Activated CD8-positive, alpha-beta T cell treated with anti-CD3 and anti-CD28 coated beads for 36 hours (primary cell): ENCODE data around the gene SLC35A3. TPM values are rescaled to one million over a fixed set of nuclear protein-coding genes. Genes with fewer than 3 reads are reported as not detected.

Experiments used
- ATAC-seq: fragments of 200-7000 bp; cut with Tn5 transposase; one replicate; pipeline ENCODE4 v1.10.0; 2021; ENCODE audit warnings: mild to moderate bottlenecking, moderate library complexity
- CTCF ChIA-PET: fragments of 350-600 bp; sonication (Branson Sonifier 250); formaldehyde crosslinking; loops from one replicate; lab custom pipeline; 2021; ENCODE audit warnings: antibody characterized with exemption; lab: Charles Lee
- POLR2A ChIA-PET: fragments of 350-600 bp; sonication (Branson Sonifier 250); formaldehyde crosslinking; loops from one replicate; lab custom pipeline; 2021; ENCODE audit warnings: antibody characterized with exemption; lab: Charles Lee
- DNase-seq: peaks from one replicate; pipeline ENCODE4 v3.0.0-alpha.2; 2020
- H3K27ac Mint-ChIP-seq: one replicate; pipeline ENCODE4 v1.8.0; 2021; ENCODE audit warnings: mild to moderate bottlenecking, mixed read lengths
- H3K27me3 Mint-ChIP-seq: one replicate; pipeline ENCODE4 v1.8.0; 2021; ENCODE audit warnings: mixed read lengths
- H3K36me3 Mint-ChIP-seq: one replicate; pipeline ENCODE4 v1.8.0; 2021; ENCODE audit warnings: low read depth, mixed read lengths
- H3K4me1 Mint-ChIP-seq: one replicate; pipeline ENCODE4 v1.8.0; 2021; ENCODE audit warnings: low read depth, mixed read lengths
- H3K4me3 Mint-ChIP-seq: one replicate; pipeline ENCODE4 v1.8.0; 2021; ENCODE audit warnings: mild to moderate bottlenecking, moderate library complexity, mixed read lengths
- H3K9me3 Mint-ChIP-seq: one replicate; pipeline ENCODE4 v1.8.0; 2021; ENCODE audit warnings: mixed read lengths
- CTCF ChIP-seq: fragments of 200-600 bp; IDR thresholded peaks from one replicate; pipeline ENCODE4 v1.8.0; 2022; ENCODE audit warnings: antibody characterized with exemption, mild to moderate bottlenecking
- intact Hi-C: fragments of 100-400 bp; cut with micrococcal nuclease; formaldehyde crosslinking; loops from one replicate; pipeline ENCODE4 v1.10.0; 2022
- total RNA-seq, 2 experiments: library from RNA; stranded (reverse); gene quantifications; one replicate each; pipeline ENCODE4 v1.2.3, GENCODE V29; 2021

The SLC35A3 gene
- total RNA-seq, 2 experiments from 2014 or later, result 17.5 to 19.3 TPM

- H3K4me1 Mint-ChIP-seq, result no peaks in the 10 kb centered on the region
- TF ChIP-seq CTCF, result no peak
- ChIA-PET POLR2A (no interaction called here), CTCF (no interaction called here)
- no peak overlapping the region for H3K4me3 Mint-ChIP-seq
- ATAC-seq (no peak), DNase-seq (no peak)
- intact Hi-C loops, result no loop called here
- H3K27ac Mint-ChIP-seq, result no peak overlapping the region
- H3K36me3 Mint-ChIP-seq, result no peaks in the 10 kb centered on the region
- H3K27me3 Mint-ChIP-seq, result no peaks in the 10 kb centered on the region
- H3K9me3 Mint-ChIP-seq, result no peaks in the 10 kb centered on the region
These were observed 26.5 kb upstream of the SLC35A3 start for GRCh38 chr1:99943223-99943794.

- ChIA-PET CTCF (no interaction called here), POLR2A (no interaction called here)
- DNase-seq (no peak), ATAC-seq (no peak)
- Mint-ChIP-seq H3K27me3 (no peaks in the 10 kb centered on the region), H3K4me3 (no peak overlapping the region), H3K4me1 (no peaks in the 10 kb centered on the region), H3K36me3 (no peaks in the 10 kb centered on the region), H3K27ac (no peak overlapping the region), H3K9me3 (no peaks in the 10 kb centered on the region)
- TF ChIP-seq CTCF, result no peak
- intact Hi-C loops, result no loop called here
These were observed 25.6 kb upstream of the SLC35A3 start for GRCh38 chr1:99944192-99944591.

GRCh38 chr1:99945174-99945573 lies 24.6 kb upstream of the SLC35A3 start:
- ATAC-seq (no peak), DNase-seq (no peak)
- H3K4me1 Mint-ChIP-seq, result no peaks in the 10 kb centered on the region
- no peaks in the 10 kb centered on the region for H3K36me3 Mint-ChIP-seq
- CTCF ChIA-PET, result no interaction called here
- intact Hi-C loops, result no loop called here
- no peaks in the 10 kb centered on the region for H3K27me3 Mint-ChIP-seq
- TF ChIP-seq CTCF, result no peak
- no peak overlapping the region for H3K4me3 Mint-ChIP-seq
- POLR2A ChIA-PET, result no interaction called here
- H3K27ac Mint-ChIP-seq, result no peak overlapping the region
- H3K9me3 Mint-ChIP-seq, result no peaks in the 10 kb centered on the region

- H3K36me3 Mint-ChIP-seq, result no peaks in the 10 kb centered on the region
- H3K27ac Mint-ChIP-seq, result no peak overlapping the region
- ChIA-PET CTCF (no interaction called here), POLR2A (no interaction called here)
- H3K4me3 Mint-ChIP-seq, result no peak overlapping the region
- no peak for DNase-seq
- H3K4me1 Mint-ChIP-seq, result no peaks in the 10 kb centered on the region
- H3K9me3 Mint-ChIP-seq, result no peaks in the 10 kb centered on the region
- ATAC-seq, result no peak
- no peaks in the 10 kb centered on the region for H3K27me3 Mint-ChIP-seq
- intact Hi-C loops, result no loop called here
- no peak for TF ChIP-seq CTCF
These were observed 19.3 kb upstream of the SLC35A3 start for GRCh38 chr1:99950486-99950885.

GRCh38 chr1:99952522-99952921 lies 17.3 kb upstream of the SLC35A3 start:
- no peak for ATAC-seq
- H3K36me3 Mint-ChIP-seq, result no peaks in the 10 kb centered on the region
- TF ChIP-seq CTCF, result no peak
- no peak for DNase-seq
- H3K4me1 Mint-ChIP-seq, result no peaks in the 10 kb centered on the region
- no peak overlapping the region for H3K4me3 Mint-ChIP-seq
- ChIA-PET POLR2A (no interaction called here), CTCF (interaction anchor here (0.7 to 1.3 kb wide), 2 partner anchors 12 to 22 kb away, joined by 3 to 4 read pairs; no protein-coding TSS in a partner anchor)
- H3K27me3 Mint-ChIP-seq, result no peaks in the 10 kb centered on the region
- intact Hi-C loops, result no loop called here
- no peak overlapping the region for H3K27ac Mint-ChIP-seq
- no peaks in the 10 kb centered on the region for H3K9me3 Mint-ChIP-seq
